Endothelial cell of umbilical vein (primary cell): Measurements from ENCODE around the gene RASGRF1. TPM values are rescaled to one million over a fixed set of nuclear protein-coding genes. Genes with fewer than 3 reads are reported as not detected.

Experiments
- BruUV-seq: library from RNA; stranded (reverse); fragments of 400-500 nt; replicated peaks from 2 replicates; lab custom pipeline; 2021; lab: Mats Ljungman, UMichigan
- CTCF ChIA-PET: fragments of 300-600, 350-600 bp; sonication (Branson Sonifier 250); formaldehyde crosslinking; loops from one replicate; lab custom pipeline; 2021; ENCODE audit warnings: antibody characterized with exemption, inconsistent platforms; lab: Charles Lee
- POLR2A ChIA-PET: fragments of 300-600, 350-600 bp; sonication (Branson Sonifier 250); formaldehyde crosslinking; loops from one replicate; lab custom pipeline; 2021; ENCODE audit warnings: antibody characterized with exemption, inconsistent platforms; lab: Charles Lee
- DNase-seq: peaks from one replicate; pipeline ENCODE4 v3.0.0-alpha.2; 2011; ENCODE audit warnings: low read depth, low spot score
- FAIRE-seq: peaks from 2 replicates; lab custom pipeline; 2011; peaks lifted over from hg19 to GRCh38; lab: Jason Lieb, UNC
- H2AFZ ChIP-seq: 2 replicates; pipeline ENCODE4 v1.6.0; 2012; ENCODE audit warnings: low read depth, low read length, control low read depth, inconsistent platforms
- H3K27ac ChIP-seq: 2 replicates; pipeline ENCODE4 v1.5.1; 2011; ENCODE audit warnings: low read depth, mild to moderate bottlenecking, control low read depth, low read length, moderate library complexity; ENCODE audit not compliant: insufficient read depth
- H3K27me3 ChIP-seq, 2 experiments: 2 replicates each; pipeline versions ENCODE4 v1.6.0 to v1.6.1; 2011; ENCODE audit warnings: low read length in 2 of 2, mixed read lengths in 1 of 2; ENCODE audit not compliant: control insufficient read depth in 2 of 2, insufficient read depth in 2 of 2
- H3K36me3 ChIP-seq, 2 experiments: 2 replicates in 1 of 2; 3 replicates in 1 of 2; pipeline ENCODE4 v1.5.1; 2011; ENCODE audit warnings: low read length in 2 of 2, mild to moderate bottlenecking in 1 of 2, moderate library complexity in 1 of 2; ENCODE audit not compliant: control insufficient read depth in 2 of 2, insufficient read depth in 2 of 2; ENCODE audit errors: extremely low read depth in 1 of 2
- H3K4me1 ChIP-seq: 3 replicates; pipeline ENCODE4 v1.5.1; 2011; ENCODE audit warnings: mild to moderate bottlenecking, low read length; ENCODE audit not compliant: control insufficient read depth, insufficient read depth; ENCODE audit errors: extremely low read depth
- H3K4me2 ChIP-seq: 2 replicates; pipeline ENCODE4 v1.6.1; 2011; ENCODE audit warnings: low read length, control low read depth, mixed read lengths; ENCODE audit not compliant: insufficient read depth
- H3K4me3 ChIP-seq, 3 experiments: fragments of 200-600 bp in 1 of 3; sonication (generic), shearing (Covaris generic) in 1 of 3; replicated peaks in 1 of 3; 2 replicates each; pipeline ENCODE4 v1.5.1; 2011 to 2016; ENCODE audit warnings: control low read depth in 3 of 3, low read length in 3 of 3, mild to moderate bottlenecking in 2 of 3, inconsistent platforms in 1 of 3, low read depth in 1 of 3, moderate library complexity in 1 of 3; ENCODE audit not compliant: insufficient read depth in 1 of 3
- H3K79me2 ChIP-seq: 2 replicates; pipeline ENCODE4 v1.6.0; 2012; ENCODE audit warnings: low read length, inconsistent platforms; ENCODE audit not compliant: control insufficient read depth, insufficient read depth
- H3K9ac ChIP-seq: replicated peaks from 2 replicates; pipeline ENCODE3; 2011; ENCODE audit warnings: low read length, control low read depth; ENCODE audit not compliant: insufficient read depth; ENCODE audit errors: extremely low read depth
- H3K9me1 ChIP-seq: replicated peaks from 3 replicates; pipeline ENCODE4 v1.6.0; 2011; ENCODE audit warnings: mild to moderate bottlenecking, low read length; ENCODE audit not compliant: control insufficient read depth, insufficient read depth; ENCODE audit errors: extremely low read depth
- H3K9me3 ChIP-seq: replicated peaks from 2 replicates; pipeline ENCODE4 v1.5.1; 2012; ENCODE audit warnings: low read length, inconsistent platforms; ENCODE audit not compliant: control insufficient read depth, insufficient read depth
- H4K20me1 ChIP-seq: replicated peaks from 2 replicates; pipeline ENCODE3; 2011; ENCODE audit warnings: mild to moderate bottlenecking, low read length; ENCODE audit not compliant: control insufficient read depth, insufficient read depth; ENCODE audit errors: extremely low read depth
- CTCF ChIP-seq, 2 donors: IDR thresholded peaks; 1 replicate in 1 of 2; 2 replicates in 1 of 2; pipeline ENCODE4 v1.5.1; 2011; ENCODE audit warnings: low read length in 2 of 2, mild to moderate bottlenecking in 2 of 2, moderate library complexity in 2 of 2, control low read depth in 1 of 2, inconsistent platforms in 1 of 2, low read depth in 1 of 2; ENCODE audit not compliant: insufficient read depth in 1 of 2; ENCODE audit errors: extremely low read depth in 1 of 2
- EZH2 ChIP-seq: IDR thresholded peaks from 2 replicates; pipeline ENCODE4 v1.6.1; 2012; ENCODE audit warnings: borderline replicate concordance, low read depth, mild to moderate bottlenecking, moderate library complexity, low read length, inconsistent platforms; ENCODE audit not compliant: severe bottlenecking
- FOS ChIP-seq: IDR thresholded peaks from 2 replicates; pipeline ENCODE4 v1.6.1; 2011; ENCODE audit warnings: mild to moderate bottlenecking, low read length, moderate library complexity, borderline replicate concordance; ENCODE audit not compliant: insufficient read depth
- GATA2 ChIP-seq: IDR thresholded peaks from 2 replicates; pipeline ENCODE4 v1.7.0; 2011; ENCODE audit warnings: low read depth, mild to moderate bottlenecking, moderate library complexity, mixed read lengths, low read length; ENCODE audit not compliant: insufficient read length, insufficient read depth
- JUN ChIP-seq: IDR thresholded peaks from 2 replicates; pipeline ENCODE4 v1.6.1; 2011; ENCODE audit warnings: borderline replicate concordance, low read depth; ENCODE audit not compliant: insufficient read length, insufficient read depth
- MAX ChIP-seq: IDR thresholded peaks from 2 replicates; pipeline ENCODE4 v1.6.1; 2011; ENCODE audit not compliant: insufficient read depth, insufficient read length
- MYC ChIP-seq: IDR thresholded peaks from one replicate; pipeline ENCODE4 v1.6.1; 2011; ENCODE audit warnings: mild to moderate bottlenecking, low read depth, low read length
- POLR2A ChIP-seq: IDR thresholded peaks from 2 replicates; pipeline ENCODE4 v1.6.1; 2012; ENCODE audit warnings: low read depth, mild to moderate bottlenecking, control low read depth, low read length
- POLR2AphosphoS5 ChIP-seq: IDR thresholded peaks from 2 replicates; pipeline ENCODE4 v1.6.1; 2012; ENCODE audit warnings: low read depth, mild to moderate bottlenecking, control low read depth, low read length, moderate library complexity; ENCODE audit not compliant: insufficient read depth
- dilution Hi-C: fragments of 300-500 bp; cut with MboI; formaldehyde crosslinking; loops from one replicate; pipeline ENCODE4 v1.15.0; 2019; ENCODE audit warnings: low sequenced_read_pairs; ENCODE audit not compliant: extremely low pct_ligation_motif_present
- intact Hi-C: fragments of 100-400 bp; cut with micrococcal nuclease; formaldehyde crosslinking; loops from one replicate; pipeline ENCODE4 v1.10.0; 2022
- polyA plus RNA-seq, 4 experiments: library from polyadenylated mRNA; depleted of rRNA in 3 of 4; stranded (reverse) in 3 of 4; unstranded in 1 of 4; fragments of >200 nt; gene quantifications; 2 replicates each; pipeline versions ENCODE4 v1.2.1 to v1.2.3, GENCODE V29; 2011 to 2012; ENCODE audit warnings: missing spikeins in 1 of 4
- total RNA-seq: library from RNA; stranded (reverse); gene quantifications from 2 replicates; pipeline ENCODE4 v1.2.3, GENCODE V29; 2021

RASGRF1 gene
- total and polyA plus RNA-seq, 2 donors (not counting 3 experiments of a cell fraction or from before 2014, with no cell fraction given), result 0.04 TPM; not detected in 1

- TF ChIP-seq POLR2AphosphoS5 (no peak), MAX (no peak), CTCF (IDR thresholded peaks at IDR 0.05; ENCODE audit: extremely low read depth in 1 of 2, insufficient read depth in 1 of 2, low read depth in 1 of 2, low read length in 2 of 2) (no peak), EZH2 (no peak), JUN (no peak), MYC (no peak), FOS (no peak), POLR2A (no peak), GATA2 (no peak)
- Histone ChIP-seq H3K9me3 (no peaks in the 10 kb centered on the region), H3K36me3 (peaks cover 0 to 7% of the 10 kb centered on the region in 2 experiments), H4K20me1 (no peaks in the 10 kb centered on the region), H3K9me1 (no peaks in the 10 kb centered on the region), H3K4me1 (no peaks in the 10 kb centered on the region), H2AFZ (no peak overlapping the region), H3K4me2 (no peak overlapping the region), H3K27me3 (no peaks in the 10 kb centered on the region), H3K9ac (no peak overlapping the region), H3K27ac (no peak overlapping the region), H3K4me3 (no peak overlapping the region), H3K79me2 (no peaks in the 10 kb centered on the region)
- FAIRE-seq (no peak), DNase-seq (no peak)
- dilution Hi-C loops (no loop called here), intact Hi-C loops (no loop called here)
- BruUV-seq, result no TSS peak
- CTCF ChIA-PET, result interaction anchor here (1.4 kb wide), 1 partner anchor 255 kb away, joined by 4 read pairs; no protein-coding TSS in a partner anchor
- POLR2A ChIA-PET, result no interaction called here
Observed at GRCh38 chr15:78929536-78930264, 160.9 kb downstream of the RASGRF1 start.
